ENCODE data around the gene NR3C1. TPM values are rescaled to one million over a fixed set of nuclear protein-coding genes. Genes with fewer than 3 reads are reported as not detected.

The NR3C1 gene
- total RNA-seq, 1 donor from 2014 or later, result 2.3 TPM

- H3K4me3 Mint-ChIP-seq (ENCODE audit: unreplicated experiment), result no peak overlapping the region
- H3K4me1 Mint-ChIP-seq (ENCODE audit: low read depth, unreplicated experiment), result no peaks in the 10 kb centered on the region
- no peaks in the 10 kb centered on the region for H3K27me3 Mint-ChIP-seq (ENCODE audit: unreplicated experiment)
- DNase-seq, result no peak
- no peaks in the 10 kb centered on the region for H3K9me3 Mint-ChIP-seq (ENCODE audit: unreplicated experiment)
- no peak overlapping the region for H3K27ac Mint-ChIP-seq (ENCODE audit: unreplicated experiment)
- no peaks in the 10 kb centered on the region for H3K36me3 Mint-ChIP-seq (ENCODE audit: unreplicated experiment)
- TF ChIP-seq CTCF (IDR thresholded peaks at IDR 0.05; ENCODE audit: partially characterized antibody, unreplicated experiment), result no peak
Observed at GRCh38 chr5:143352691-143353090, 50.8 kb downstream of the NR3C1 start.

GRCh38 chr5:143350751-143351602 is 52.5 kb downstream of the NR3C1 start:
- no peak for TF ChIP-seq CTCF (IDR thresholded peaks at IDR 0.05; ENCODE audit: partially characterized antibody, unreplicated experiment)
- no peak overlapping the region for H3K27ac Mint-ChIP-seq (ENCODE audit: unreplicated experiment)
- H3K27me3 Mint-ChIP-seq (ENCODE audit: unreplicated experiment), result no peaks in the 10 kb centered on the region
- no peak for DNase-seq
- no peaks in the 10 kb centered on the region for H3K9me3 Mint-ChIP-seq (ENCODE audit: unreplicated experiment)
- no peaks in the 10 kb centered on the region for H3K4me1 Mint-ChIP-seq (ENCODE audit: low read depth, unreplicated experiment)
- H3K4me3 Mint-ChIP-seq (ENCODE audit: unreplicated experiment), result no peak overlapping the region
- H3K36me3 Mint-ChIP-seq (ENCODE audit: unreplicated experiment), result no peaks in the 10 kb centered on the region

- DNase-seq, result no peak
- H3K27me3 Mint-ChIP-seq (ENCODE audit: unreplicated experiment), result no peaks in the 10 kb centered on the region
- H3K4me1 Mint-ChIP-seq (ENCODE audit: low read depth, unreplicated experiment), result no peaks in the 10 kb centered on the region
- H3K36me3 Mint-ChIP-seq (ENCODE audit: unreplicated experiment), result no peaks in the 10 kb centered on the region
- TF ChIP-seq CTCF (IDR thresholded peaks at IDR 0.05; ENCODE audit: partially characterized antibody, unreplicated experiment), result no peak
- H3K9me3 Mint-ChIP-seq (ENCODE audit: unreplicated experiment), result no peaks in the 10 kb centered on the region
- H3K4me3 Mint-ChIP-seq (ENCODE audit: unreplicated experiment), result no peak overlapping the region
- H3K27ac Mint-ChIP-seq (ENCODE audit: unreplicated experiment), result no peak overlapping the region
Observed at GRCh38 chr5:143350341-143350740, 53.1 kb downstream of the NR3C1 start.

GRCh38 chr5:143349177-143349576 is 54.3 kb downstream of the NR3C1 start:
- DNase-seq, result no peak
- TF ChIP-seq CTCF (IDR thresholded peaks at IDR 0.05; ENCODE audit: partially characterized antibody, unreplicated experiment), result no peak
- no peak overlapping the region for H3K27ac Mint-ChIP-seq (ENCODE audit: unreplicated experiment)
- H3K27me3 Mint-ChIP-seq (ENCODE audit: unreplicated experiment), result no peaks in the 10 kb centered on the region
- H3K36me3 Mint-ChIP-seq (ENCODE audit: unreplicated experiment), result no peaks in the 10 kb centered on the region
- no peak overlapping the region for H3K4me3 Mint-ChIP-seq (ENCODE audit: unreplicated experiment)
- H3K4me1 Mint-ChIP-seq (ENCODE audit: low read depth, unreplicated experiment), result no peaks in the 10 kb centered on the region
- no peaks in the 10 kb centered on the region for H3K9me3 Mint-ChIP-seq (ENCODE audit: unreplicated experiment)

GRCh38 chr5:143347698-143348344 is 55.7 kb downstream of the NR3C1 start:
- H3K9me3 Mint-ChIP-seq (ENCODE audit: unreplicated experiment), result no peaks in the 10 kb centered on the region
- DNase-seq, result no peak
- H3K27me3 Mint-ChIP-seq (ENCODE audit: unreplicated experiment), result no peaks in the 10 kb centered on the region
- H3K4me3 Mint-ChIP-seq (ENCODE audit: unreplicated experiment), result no peak overlapping the region
- no peak for TF ChIP-seq CTCF (IDR thresholded peaks at IDR 0.05; ENCODE audit: partially characterized antibody, unreplicated experiment)
- no peaks in the 10 kb centered on the region for H3K4me1 Mint-ChIP-seq (ENCODE audit: low read depth, unreplicated experiment)
- H3K27ac Mint-ChIP-seq (ENCODE audit: unreplicated experiment), result no peak overlapping the region
- no peaks in the 10 kb centered on the region for H3K36me3 Mint-ChIP-seq (ENCODE audit: unreplicated experiment)

Data from glutamatergic neuron (in vitro differentiated cells).